H1 (cell line): Measurements from ENCODE around the gene NLRP12. TPM values are rescaled to one million over a fixed set of nuclear protein-coding genes. Genes with fewer than 3 reads are reported as not detected.

Experiments used
- CBX5 ChIP-seq: fragments of 300-800, 300-1000 bp; sonication (generic); IDR thresholded peaks from 2 replicates; pipeline ENCODE4 v1.7.1; 2016; ENCODE audit warnings: antibody characterized with exemption, low read length, low read depth
- CHD2 ChIP-seq: IDR thresholded peaks from 2 replicates; pipeline ENCODE4 v1.6.1; 2012; ENCODE audit warnings: low read length, improper control_type of control experiment
- FOSL1 ChIP-seq: IDR thresholded peaks from 2 replicates; pipeline ENCODE4 v1.6.1; 2011; ENCODE audit warnings: mild to moderate bottlenecking, low read depth, low read length, moderate library complexity; ENCODE audit not compliant: insufficient read depth
- SP1 ChIP-seq: IDR thresholded peaks from 2 replicates; pipeline ENCODE4 v1.6.1; 2011; ENCODE audit warnings: low read depth, low read length
- SRF ChIP-seq: IDR thresholded peaks from 2 replicates; pipeline ENCODE4 v1.6.1; 2011; ENCODE audit warnings: mild to moderate bottlenecking, low read depth, low read length, moderate library complexity
- TAF1 ChIP-seq: IDR thresholded peaks from 2 replicates; pipeline ENCODE4 v1.6.1; 2011; ENCODE audit warnings: mild to moderate bottlenecking, low read depth, low read length
- polyA plus RNA-seq, 7 experiments: library from polyadenylated mRNA; depleted of rRNA in 3 of 7; stranded (reverse) in 5 of 7; unstranded in 2 of 7; fragments of >200 nt in 5 of 7; fragments of 200-250 nt in 2 of 7; gene quantifications; 1 replicate in 5 of 7; 2 replicates in 1 of 7; 4 replicates in 1 of 7; pipeline versions ENCODE4 v1.2.1 to v1.2.3, GENCODE V29; 2011 to 2013; ENCODE audit warnings: missing spikeins in 2 of 7, mixed read lengths in 2 of 7
- total RNA-seq: library from RNA; stranded (reverse); fragmentation: NEBNext Ultra II Directional; extraction: Animal tissue kit (Norgen Biotek cat#: 25700); gene quantifications from 2 replicates; pipeline ENCODE4 v1.2.1, GENCODE V29; 2021
- TF ChIP-seq, protein P1 (sequence below): IDR thresholded peaks from 2 replicates; pipeline ENCODE4 v1.6.1; 2012; ENCODE audit warnings: inconsistent platforms

Gene NLRP12
- total and polyA plus RNA-seq, 2 of the 8 experiments (the other 6 are each of a cell fraction or from before 2014, with no cell fraction given): 1.0 to 1.8 TPM

DNA sequence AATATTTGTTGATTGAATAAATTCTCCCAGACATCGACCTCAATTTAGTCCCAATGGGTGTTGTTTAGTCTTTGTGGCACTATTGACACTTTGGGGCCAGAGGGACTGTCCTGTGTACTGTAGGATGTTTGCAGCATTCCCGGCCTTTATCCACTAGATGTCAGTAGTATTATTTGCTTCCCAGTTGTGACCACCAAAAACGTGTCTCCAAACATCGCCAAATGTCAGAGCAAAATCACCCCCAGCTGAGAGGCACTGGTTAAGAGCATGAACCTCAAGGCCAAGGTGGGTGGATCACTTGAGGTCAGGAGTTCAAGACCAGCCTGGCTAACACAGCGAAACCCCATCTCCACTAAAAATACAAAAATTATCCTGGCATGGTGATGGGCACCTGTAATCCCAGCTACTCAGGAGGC lies 15.4 kb downstream of the NLRP12 start (continued):
- no peak for TF ChIP-seq SRF
- no peak for TF ChIP-seq TAF1
- TF ChIP-seq CHD2: no peak
- TF ChIP-seq, protein P1, sequence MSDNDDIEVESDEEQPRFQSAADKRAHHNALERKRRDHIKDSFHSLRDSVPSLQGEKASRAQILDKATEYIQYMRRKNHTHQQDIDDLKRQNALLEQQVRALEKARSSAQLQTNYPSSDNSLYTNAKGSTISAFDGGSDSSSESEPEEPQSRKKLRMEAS: no peak
- no peak for TF ChIP-seq FOSL1
- TF ChIP-seq SP1: no peak
- TF ChIP-seq CBX5: no peak
